Measurements from ENCODE around the gene MSX2.

Gene MSX2

DNA sequence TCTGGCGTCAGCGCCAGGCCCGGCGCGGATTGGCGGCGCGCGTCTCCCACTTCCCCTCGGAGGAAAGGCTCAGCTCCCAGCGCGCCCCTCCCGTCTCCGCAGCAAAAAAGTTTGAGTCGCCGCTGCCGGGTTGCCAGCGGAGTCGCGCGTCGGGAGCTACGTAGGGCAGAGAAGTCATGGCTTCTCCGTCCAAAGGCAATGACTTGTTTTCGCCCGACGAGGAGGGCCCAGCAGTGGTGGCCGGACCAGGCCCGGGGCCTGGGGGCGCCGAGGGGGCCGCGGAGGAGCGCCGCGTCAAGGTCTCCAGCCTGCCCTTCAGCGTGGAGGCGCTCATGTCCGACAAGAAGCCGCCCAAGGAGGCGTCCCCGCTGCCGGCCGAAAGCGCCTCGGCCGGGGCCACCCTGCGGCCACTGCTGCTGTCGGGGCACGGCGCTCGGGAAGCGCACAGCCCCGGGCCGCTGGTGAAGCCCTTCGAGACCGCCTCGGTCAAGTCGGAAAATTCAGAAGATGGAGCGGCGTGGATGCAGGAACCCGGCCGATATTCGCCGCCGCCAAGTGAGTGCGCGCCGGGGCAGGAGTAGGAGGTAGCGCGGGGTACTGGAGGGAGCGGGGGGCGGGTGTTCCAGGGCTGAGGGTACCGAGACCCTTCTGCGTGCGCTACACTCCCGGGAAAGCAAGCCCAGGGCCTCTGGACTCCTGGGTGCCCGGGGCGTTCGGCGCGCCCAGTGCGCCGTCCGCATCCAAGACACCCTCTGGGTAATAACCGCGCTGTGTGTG, at the start of gene MSX2:
TSS of gene MSX2 (plus strand) at position 99 of the 777 bp plus-strand sequence. CDS start at position 177, 78 bp downstream.
- DNase-seq: no peak

DNA sequence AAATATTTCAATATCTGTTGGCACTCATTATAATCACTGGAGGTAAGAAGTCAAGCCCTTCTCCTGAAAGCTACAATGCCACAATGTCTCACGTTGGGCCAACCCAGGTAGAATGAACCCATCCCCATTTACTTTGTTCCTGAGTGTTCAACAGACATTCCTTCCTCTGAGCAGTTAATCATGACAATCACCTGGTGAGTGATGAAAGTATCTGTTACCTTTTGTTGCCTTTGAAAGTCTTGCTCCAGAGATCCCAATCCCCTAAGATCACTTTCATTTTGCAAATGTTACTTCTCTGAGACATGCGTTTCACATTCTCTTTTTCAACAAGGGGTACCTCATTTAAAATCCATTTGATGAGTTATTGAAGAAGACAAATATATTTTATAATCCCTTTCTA, 49.3 kb upstream of the MSX2 start:
- DNase-seq: no peak

DNA sequence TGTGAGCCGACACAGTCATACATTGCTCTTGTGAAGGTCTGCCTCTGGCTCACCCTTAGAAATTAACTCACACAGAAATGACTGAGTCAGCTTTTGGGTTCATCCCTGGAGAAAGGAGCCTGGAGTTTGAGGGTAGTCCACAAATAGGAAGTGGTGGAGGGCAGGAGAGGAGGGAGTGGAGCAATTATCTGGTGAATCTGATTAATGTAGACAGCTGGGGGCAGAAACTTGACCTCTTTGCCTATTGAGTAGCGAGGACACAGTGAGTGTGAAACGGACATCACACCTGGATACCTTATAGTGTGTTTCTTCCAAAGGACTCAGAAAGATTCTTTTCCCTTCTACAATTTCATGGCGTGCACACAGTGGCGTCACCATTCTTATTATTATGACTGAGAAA, 48.5 kb upstream of the MSX2 start:
- no peak for DNase-seq

- no peak for DNase-seq
Measured at GRCh38 chr5:174678107-174678506, 46.3 kb upstream of the MSX2 start.

- DNase-seq: no peak
Measured at GRCh38 chr5:174680901-174681565, 43.3 kb upstream of the MSX2 start.

DNA sequence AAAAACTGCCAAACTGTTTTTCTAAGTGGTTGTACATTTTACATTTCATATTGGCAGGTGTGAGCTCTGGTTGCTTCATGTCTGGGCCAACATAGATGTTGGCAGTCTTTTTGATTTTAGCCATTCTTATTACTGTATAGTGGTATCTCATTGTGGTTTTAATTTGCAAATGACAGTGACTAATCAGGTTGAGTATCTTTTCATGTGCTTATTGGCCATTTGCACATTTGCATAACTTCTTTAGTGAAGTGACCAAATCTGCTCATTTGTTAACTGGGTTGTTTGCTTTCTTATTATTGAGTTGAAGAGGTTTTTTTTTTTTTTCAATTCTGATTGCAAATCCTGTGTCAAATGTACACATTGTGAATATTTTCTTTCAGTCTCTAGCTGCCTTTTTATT, 36.9 kb upstream of the MSX2 start:
- DNase-seq: no peak

GRCh38 chr5:174688441-174689354, 35.7 kb upstream of the MSX2 start:
- no peak for DNase-seq

- DNase-seq: no peak
Measured at GRCh38 chr5:174690271-174690670, 34.1 kb upstream of the MSX2 start.

DNA sequence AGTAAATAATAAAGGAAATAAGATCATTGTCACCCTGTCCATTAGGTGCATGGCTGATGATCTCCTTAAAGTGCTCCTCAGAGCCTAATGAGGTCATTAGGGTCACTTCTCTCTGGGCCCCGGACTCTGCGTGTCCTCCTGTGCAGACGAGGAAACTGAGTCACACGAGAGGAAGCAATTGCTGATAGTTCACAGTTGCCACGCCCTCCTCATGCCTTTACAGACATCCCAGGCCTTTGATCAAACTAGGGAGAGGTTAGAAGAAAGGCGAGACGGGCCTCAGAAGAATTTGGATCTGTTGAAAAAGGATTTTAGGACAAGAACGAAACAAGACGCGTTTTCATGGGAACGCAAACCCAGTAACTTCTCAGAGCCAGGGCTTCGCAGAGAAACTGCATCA, 32.0 kb upstream of the MSX2 start:
- DNase-seq: no peak

DNA sequence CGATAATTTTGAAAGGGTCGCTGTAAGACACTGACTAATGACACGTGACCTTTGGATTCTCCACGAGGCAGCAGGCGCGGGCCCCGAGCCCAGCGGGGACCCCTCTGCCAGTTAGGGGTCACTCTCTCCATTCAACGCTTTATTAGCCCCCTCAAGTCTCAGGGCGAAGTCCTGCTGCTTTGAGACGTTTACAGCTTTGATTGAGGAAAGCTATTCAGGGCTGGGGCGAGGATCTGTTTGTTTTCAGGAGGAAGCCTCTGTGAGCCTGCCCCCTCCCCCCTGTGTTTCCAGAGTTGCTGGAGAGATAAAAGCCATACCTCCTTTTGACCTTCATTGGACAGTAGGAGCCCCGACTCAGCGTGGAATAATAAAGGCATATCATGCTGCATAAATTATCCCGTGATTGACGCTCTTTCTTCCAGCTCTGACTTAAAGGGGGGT, 31.4 kb upstream of the MSX2 start:
- no peak for DNase-seq

GRCh38 chr5:174693697-174694385, 30.5 kb upstream of the MSX2 start:
- DNase-seq: no peak

- DNase-seq: no peak
Measured at GRCh38 chr5:174694611-174695010, 29.8 kb upstream of the MSX2 start.

GRCh38 chr5:174698156-174698555, 26.2 kb upstream of the MSX2 start:
- no peak for DNase-seq

DNA sequence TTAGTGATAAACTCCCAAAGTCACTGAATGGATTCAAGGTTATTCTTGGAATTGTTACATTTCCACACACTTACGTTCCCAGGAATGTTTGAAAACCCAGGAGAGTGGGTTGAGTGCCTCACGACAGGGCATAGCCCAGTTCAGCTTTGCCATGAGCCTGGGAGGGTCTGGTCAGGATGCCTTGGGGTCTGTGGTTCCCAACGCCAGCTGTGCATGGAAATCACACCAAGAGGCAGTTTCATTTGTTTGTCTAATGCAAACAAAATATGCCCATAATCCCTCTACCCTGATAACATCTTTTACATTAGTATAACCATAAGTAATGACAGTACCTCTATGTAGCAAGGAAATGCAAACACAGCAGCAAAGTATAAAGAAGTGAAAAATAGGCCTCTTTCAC, 25.3 kb upstream of the MSX2 start:
- DNase-seq: no peak

- no peak for DNase-seq
Measured at GRCh38 chr5:174706997-174707572, 17.3 kb upstream of the MSX2 start.

DNA sequence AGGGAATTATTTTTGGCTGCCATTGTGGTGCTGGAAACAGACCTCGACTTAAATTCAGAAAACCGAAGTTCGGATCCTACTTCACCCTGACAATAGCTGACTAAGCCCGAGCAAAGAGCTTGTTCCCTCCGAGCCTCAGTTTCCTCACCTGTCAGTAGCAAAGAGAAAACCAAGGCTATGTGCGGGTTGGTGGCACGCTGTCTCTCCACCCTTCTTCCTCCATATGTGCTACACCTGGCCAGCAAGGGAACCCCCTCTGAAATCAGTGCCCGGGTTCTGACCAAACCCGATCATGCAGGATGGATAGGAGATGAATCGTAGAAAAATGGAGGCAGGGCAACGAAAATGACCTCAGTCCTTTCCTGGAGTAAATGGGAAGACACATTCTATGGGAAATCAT, 16.7 kb upstream of the MSX2 start:
- no peak for DNase-seq

- no peak for DNase-seq
Measured at GRCh38 chr5:174708476-174709207, 15.7 kb upstream of the MSX2 start.

DNA sequence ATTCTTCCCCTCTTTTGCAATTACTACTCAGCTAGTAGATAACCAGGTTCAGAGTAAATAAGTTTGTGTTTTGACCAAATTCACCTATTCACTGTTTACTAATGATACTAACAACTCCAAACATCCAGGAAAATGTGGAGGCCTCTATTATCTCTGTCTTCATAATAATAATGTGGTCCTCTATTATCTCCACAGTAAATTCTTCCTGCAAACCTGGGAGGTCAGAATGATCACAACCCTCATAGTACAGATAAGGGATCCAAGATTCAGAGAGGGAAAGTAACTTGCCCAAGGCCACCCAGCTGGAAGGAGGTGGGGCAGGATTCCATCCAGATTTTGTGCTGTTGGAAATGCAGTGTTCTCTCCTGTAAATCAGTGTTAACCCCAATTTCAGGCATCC, 9.6 kb upstream of the MSX2 start:
- DNase-seq: no peak

DNA sequence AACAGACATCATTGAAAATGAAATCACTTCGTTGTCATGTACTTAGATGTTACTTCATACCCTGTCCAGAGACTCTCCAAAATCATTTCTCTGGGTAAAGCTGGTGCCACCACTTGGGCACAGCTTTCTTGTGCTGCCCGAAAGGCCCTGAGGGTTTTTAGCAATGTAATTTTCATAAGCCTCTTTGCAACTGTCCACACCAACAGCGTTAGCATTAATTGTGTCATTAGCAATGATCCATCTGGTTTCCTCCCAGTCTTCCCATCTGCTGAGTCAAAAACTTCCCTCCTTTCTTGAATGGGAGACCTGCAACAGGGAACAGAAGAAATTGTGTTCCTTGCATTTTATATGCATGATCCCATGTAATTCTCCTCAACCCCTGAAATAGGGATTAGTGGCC, 8.6 kb upstream of the MSX2 start:
- no peak for DNase-seq

GRCh38 chr5:174717826-174718455, 6.4 kb upstream of the MSX2 start:
- no peak for DNase-seq

GRCh38 chr5:174718880-174719610, 5.3 kb upstream of the MSX2 start:
- no peak for DNase-seq
